Measurements from ENCODE around the gene ZDHHC24.

The ZDHHC24 gene

GRCh38 chr11:66489636-66490035 lies 56.2 kb downstream of the ZDHHC24 start:
- Histone ChIP-seq H3K9me3 (ENCODE audit: insufficient read depth, low read depth, low read length) (no peaks in the 10 kb centered on the region), H3K9ac (ENCODE audit: low read depth, low read length) (no peak overlapping the region), H3K4me1 (ENCODE audit: insufficient read depth, low read length) (peaks cover 3% of the 10 kb centered on the region; the same call in 1 of the 2 replicates), H3K27ac (ENCODE audit: low read length) (no peak overlapping the region), H3K27me3 (ENCODE audit: insufficient read depth, low read length) (no peaks in the 10 kb centered on the region), H3K36me3 (ENCODE audit: insufficient read depth, low read depth, low read length) (peaks cover 65% of the 10 kb centered on the region), H3K4me3 (ENCODE audit: low read length) (no peak overlapping the region)

DNA sequence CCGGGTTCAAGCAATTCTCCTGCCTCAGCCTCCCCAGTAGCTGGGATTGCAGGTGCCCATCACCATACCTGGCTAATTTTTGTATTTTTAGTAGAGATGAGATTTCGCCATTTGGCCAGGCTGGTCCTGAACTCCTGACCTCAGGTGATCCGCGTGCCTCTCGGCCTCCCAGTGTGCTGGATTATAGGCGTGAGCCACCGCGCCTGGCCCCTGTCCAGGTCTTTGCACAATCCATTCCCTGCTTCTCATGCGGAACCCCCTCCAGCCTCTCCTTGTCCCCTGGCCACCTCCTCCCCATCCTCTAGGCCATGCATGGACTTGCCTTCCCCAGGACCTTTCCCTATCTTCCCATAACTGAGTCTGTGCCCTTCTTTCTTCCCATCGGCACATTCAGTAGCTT lies 56.9 kb downstream of the ZDHHC24 start:
- no peak overlapping the region for H3K9ac ChIP-seq (ENCODE audit: low read depth, low read length)
- H3K4me1 ChIP-seq (ENCODE audit: insufficient read depth, low read length) = peaks cover 3% of the 10 kb centered on the region; the same call in 1 of the 2 replicates
- H3K9me3 ChIP-seq (ENCODE audit: insufficient read depth, low read depth, low read length) = no peaks in the 10 kb centered on the region
- no peak overlapping the region for H3K4me3 ChIP-seq (ENCODE audit: low read length)
- no peaks in the 10 kb centered on the region for H3K27me3 ChIP-seq (ENCODE audit: insufficient read depth, low read length)
- H3K36me3 ChIP-seq (ENCODE audit: insufficient read depth, low read depth, low read length) = peaks cover 64% of the 10 kb centered on the region
- no peak overlapping the region for H3K27ac ChIP-seq (ENCODE audit: low read length)

- H3K27me3 ChIP-seq (ENCODE audit: insufficient read depth, low read length) = no peaks in the 10 kb centered on the region
- H3K36me3 ChIP-seq (ENCODE audit: insufficient read depth, low read depth, low read length) = peaks cover 54% of the 10 kb centered on the region
- no peak overlapping the region for H3K27ac ChIP-seq (ENCODE audit: low read length)
- H3K9me3 ChIP-seq (ENCODE audit: insufficient read depth, low read depth, low read length) = no peaks in the 10 kb centered on the region
- no peaks in the 10 kb centered on the region for H3K4me1 ChIP-seq (ENCODE audit: insufficient read depth, low read length)
- H3K9ac ChIP-seq (ENCODE audit: low read depth, low read length) = no peak overlapping the region
- no peak overlapping the region for H3K4me3 ChIP-seq (ENCODE audit: low read length)
Measured at GRCh38 chr11:66484806-66485380, 61.0 kb downstream of the ZDHHC24 start.

DNA sequence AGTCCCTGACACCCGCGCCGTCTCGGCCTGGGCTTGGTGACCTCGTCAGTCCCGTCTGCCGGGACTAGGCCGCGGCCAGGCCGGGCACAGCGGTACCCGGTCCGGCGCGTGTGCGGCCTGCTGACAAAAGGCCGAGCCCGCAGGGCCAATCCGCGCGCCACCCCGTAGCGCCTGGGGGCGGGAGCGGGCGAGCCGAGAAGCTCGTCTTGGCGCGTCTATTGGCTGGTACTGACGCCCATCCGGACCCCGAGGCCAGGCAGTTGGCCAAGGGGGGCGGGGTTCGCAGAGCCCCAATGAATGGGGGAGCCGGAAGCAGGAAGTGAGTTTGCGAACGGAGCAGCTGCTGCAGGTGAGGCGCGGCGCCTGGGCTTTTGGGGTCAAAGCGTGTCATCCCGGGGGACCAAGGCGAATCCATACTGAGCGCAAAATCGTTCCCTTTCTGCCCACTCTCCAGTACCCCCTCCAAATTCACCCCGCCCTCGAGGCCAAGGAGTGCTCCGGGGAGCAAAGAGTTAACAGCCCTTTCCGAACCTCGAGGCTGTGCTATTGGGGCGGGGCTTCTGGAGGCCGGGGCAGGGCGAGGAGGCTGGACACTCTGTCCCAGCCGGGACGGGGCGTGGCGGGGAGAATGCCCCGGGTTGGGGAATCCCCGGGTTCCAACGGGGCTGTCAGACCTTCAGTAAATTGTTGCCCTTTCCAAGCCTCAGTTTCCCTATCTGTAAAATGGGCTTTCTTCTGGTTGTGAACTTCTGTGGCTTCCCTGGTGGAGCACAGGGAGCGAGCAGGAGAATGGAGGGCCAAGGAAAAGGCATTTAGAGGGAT lies 65.5 kb downstream of the ZDHHC24 start, which contains the start of gene DPP3:
TSS of gene DPP3 (plus strand) at position 318 of the 822 bp plus-strand sequence. CDS start 1,767 bp downstream, outside the sequence.
- Histone ChIP-seq H3K9ac (ENCODE audit: low read depth, low read length) (peak within 1 kb of the TSS; percentile 98), H3K27me3 (ENCODE audit: insufficient read depth, low read length) (no peaks in the 10 kb centered on the region)

GRCh38 chr11:66479394-66480116 lies 66.3 kb downstream of the ZDHHC24 start:
- Histone ChIP-seq H3K36me3 (ENCODE audit: insufficient read depth, low read depth, low read length) (peaks cover 17% of the 10 kb centered on the region; the same call in 1 of the 2 replicates), H3K9me3 (ENCODE audit: insufficient read depth, low read depth, low read length) (no peaks in the 10 kb centered on the region), H3K27ac (ENCODE audit: low read length) (peak overlapping the region; percentile 88), H3K9ac (ENCODE audit: low read depth, low read length) (peak overlapping the region; percentile 98), H3K4me3 (ENCODE audit: low read length) (peak overlapping the region; percentile 95), H3K4me1 (ENCODE audit: insufficient read depth, low read length) (no peaks in the 10 kb centered on the region), H3K27me3 (ENCODE audit: insufficient read depth, low read length) (no peaks in the 10 kb centered on the region)

More for the DNA sequence above, 65.5 kb downstream of the ZDHHC24 start, which contains the start of gene DPP3:
- Histone ChIP-seq H3K36me3 (ENCODE audit: insufficient read depth, low read depth, low read length) (peaks cover 24% of the 10 kb centered on the region), H3K9me3 (ENCODE audit: insufficient read depth, low read depth, low read length) (no peaks in the 10 kb centered on the region), H3K27ac (ENCODE audit: low read length) (peak within 1 kb of the TSS; percentile 88), H3K4me1 (ENCODE audit: insufficient read depth, low read length) (no peaks in the 10 kb centered on the region), H3K4me3 (ENCODE audit: low read length) (peak within 1 kb of the TSS; percentile 95)

GRCh38 chr11:66478729-66479393 lies 67.0 kb downstream of the ZDHHC24 start:
- Histone ChIP-seq H3K9me3 (ENCODE audit: insufficient read depth, low read depth, low read length) (no peaks in the 10 kb centered on the region), H3K36me3 (ENCODE audit: insufficient read depth, low read depth, low read length) (peaks cover 19% of the 10 kb centered on the region; the same call in 1 of the 2 replicates), H3K9ac (ENCODE audit: low read depth, low read length) (peak overlapping the region; percentile 98), H3K27me3 (ENCODE audit: insufficient read depth, low read length) (no peaks in the 10 kb centered on the region), H3K4me1 (ENCODE audit: insufficient read depth, low read length) (no peaks in the 10 kb centered on the region), H3K4me3 (ENCODE audit: low read length) (peak overlapping the region; percentile 95), H3K27ac (ENCODE audit: low read length) (peak overlapping the region; percentile 88)

DNA sequence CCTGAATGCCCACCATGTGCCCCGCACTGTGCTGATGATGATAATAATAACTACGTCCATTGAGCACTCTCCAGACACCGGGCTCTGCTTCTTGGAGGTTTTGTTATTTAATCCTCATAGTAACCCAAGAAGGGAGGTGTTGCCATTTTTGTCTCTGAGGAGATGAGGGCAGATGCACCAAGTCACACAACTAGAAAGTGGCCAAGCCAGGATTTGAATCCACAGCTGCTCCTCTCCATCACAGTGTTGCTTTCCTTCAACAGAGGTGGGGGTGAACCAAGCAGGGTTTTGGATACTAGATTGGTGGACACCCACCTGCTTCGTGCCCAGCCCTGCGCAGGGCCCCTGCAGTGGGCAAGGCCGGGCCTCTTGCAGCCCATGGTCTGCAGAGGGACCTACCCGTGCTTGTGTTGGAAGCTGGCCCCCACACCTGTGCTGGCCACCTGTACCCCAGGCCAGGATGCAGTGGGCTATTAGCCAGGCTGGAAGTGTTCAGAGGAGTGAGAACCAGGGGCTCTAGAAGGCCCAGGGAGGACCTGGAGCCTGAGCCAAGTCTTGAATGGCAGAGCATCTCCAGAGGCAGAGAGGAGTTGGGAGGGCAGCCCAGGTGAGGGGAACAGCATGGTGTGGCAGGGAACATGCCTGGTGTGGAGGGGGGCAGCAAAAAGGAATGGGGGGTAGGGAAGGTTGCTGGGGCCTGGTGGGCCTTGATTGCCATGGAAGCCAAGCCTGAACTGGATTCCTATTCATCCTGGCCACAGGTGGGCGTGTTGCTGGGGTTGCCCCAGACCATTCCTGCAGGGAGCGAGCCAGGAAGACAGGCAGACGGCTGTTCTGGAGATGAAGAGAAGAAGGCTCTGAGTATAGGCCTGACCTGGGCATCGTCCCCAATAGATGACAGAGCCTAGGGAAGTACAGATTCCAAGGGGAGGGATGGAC lies 68.3 kb downstream of the ZDHHC24 start:
- H3K4me1 ChIP-seq (ENCODE audit: insufficient read depth, low read length) = no peaks in the 10 kb centered on the region
- H3K27me3 ChIP-seq (ENCODE audit: insufficient read depth, low read length) = no peaks in the 10 kb centered on the region
- H3K36me3 ChIP-seq (ENCODE audit: insufficient read depth, low read depth, low read length) = peaks cover 19% of the 10 kb centered on the region
- no peak overlapping the region for H3K4me3 ChIP-seq (ENCODE audit: low read length)
- no peaks in the 10 kb centered on the region for H3K9me3 ChIP-seq (ENCODE audit: insufficient read depth, low read depth, low read length)
- H3K9ac ChIP-seq (ENCODE audit: low read depth, low read length) = no peak overlapping the region
- no peak overlapping the region for H3K27ac ChIP-seq (ENCODE audit: low read length)

DNA sequence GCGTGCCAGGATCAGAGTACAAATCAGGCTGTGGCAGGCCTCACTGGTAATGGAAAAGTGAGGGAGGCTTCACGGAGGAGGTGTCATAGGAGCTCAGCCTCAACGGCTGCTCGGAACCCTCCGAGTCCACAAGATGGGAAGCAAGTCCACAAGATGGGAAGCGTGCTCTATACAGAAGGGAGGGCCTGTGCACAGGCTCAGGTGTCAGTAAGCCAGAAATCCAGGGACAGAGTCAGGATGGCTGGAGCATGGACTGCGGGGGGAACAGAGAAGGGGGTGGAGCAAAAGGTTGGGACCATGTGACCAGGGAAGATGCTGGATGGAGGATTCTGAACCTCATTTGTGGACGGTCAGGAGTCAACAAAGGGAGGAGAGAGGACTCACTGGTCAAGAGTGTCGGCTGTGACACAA lies 69.0 kb downstream of the ZDHHC24 start:
- Histone ChIP-seq H3K4me1 (ENCODE audit: insufficient read depth, low read length) (no peaks in the 10 kb centered on the region), H3K27ac (ENCODE audit: low read length) (no peak overlapping the region), H3K4me3 (ENCODE audit: low read length) (no peak overlapping the region), H3K9me3 (ENCODE audit: insufficient read depth, low read depth, low read length) (no peaks in the 10 kb centered on the region), H3K36me3 (ENCODE audit: insufficient read depth, low read depth, low read length) (peaks cover 18% of the 10 kb centered on the region), H3K27me3 (ENCODE audit: insufficient read depth, low read length) (no peaks in the 10 kb centered on the region), H3K9ac (ENCODE audit: low read depth, low read length) (no peak overlapping the region)

- Histone ChIP-seq H3K4me1 (ENCODE audit: insufficient read depth, low read length) (no peaks in the 10 kb centered on the region), H3K36me3 (ENCODE audit: insufficient read depth, low read depth, low read length) (peaks cover 18% of the 10 kb centered on the region), H3K9ac (ENCODE audit: low read depth, low read length) (no peak overlapping the region), H3K27ac (ENCODE audit: low read length) (no peak overlapping the region), H3K4me3 (ENCODE audit: low read length) (no peak overlapping the region), H3K27me3 (ENCODE audit: insufficient read depth, low read length) (no peaks in the 10 kb centered on the region), H3K9me3 (ENCODE audit: insufficient read depth, low read depth, low read length) (no peaks in the 10 kb centered on the region)
Measured at GRCh38 chr11:66476173-66476840, 69.5 kb downstream of the ZDHHC24 start.
